Panc1 (cell line): ENCODE data around the gene DCP2. TPM values are rescaled to one million over a fixed set of nuclear protein-coding genes. Genes with fewer than 3 reads are reported as not detected.

Source experiments
- ATAC-seq: fragments of 200-7000 bp; cut with Tn5 transposase; 2 replicates; pipeline ENCODE4 v1.9.1; 2020; ENCODE audit warnings: mild to moderate bottlenecking, moderate library complexity
- BruUV-seq: library from RNA; stranded (reverse); fragments of 400-500 nt; replicated peaks from 2 replicates; lab custom pipeline; 2021; lab: Mats Ljungman, UMichigan
- CTCF ChIA-PET: fragments of 300-600 bp; sonication (Branson Sonifier 250); formaldehyde crosslinking; loops from one replicate; lab custom pipeline; 2022; ENCODE audit warnings: antibody characterized with exemption; lab: Charles Lee
- POLR2A ChIA-PET: fragments of 300-600 bp; sonication (Branson Sonifier 250); formaldehyde crosslinking; loops from one replicate; lab custom pipeline; 2022; ENCODE audit warnings: antibody characterized with exemption; lab: Charles Lee
- DNase-seq: peaks from one replicate; pipeline ENCODE4 v3.0.0-alpha.2; 2010; ENCODE audit warnings: low read depth, low spot score
- H3K27ac ChIP-seq: 2 replicates; pipeline ENCODE4 v1.5.1; 2011; ENCODE audit warnings: mild to moderate bottlenecking, low read length, inconsistent platforms
- H3K27me3 ChIP-seq: fragments of 200-500 bp; sonication (Bioruptor generic); 2 replicates; pipeline ENCODE4 v1.6.0; 2014; ENCODE audit warnings: low read length, inconsistent platforms; ENCODE audit not compliant: control insufficient read depth, insufficient read depth
- H3K36me3 ChIP-seq: fragments of 200-500 bp; sonication (Bioruptor generic); 2 replicates; pipeline ENCODE4 v1.5.1; 2014; ENCODE audit warnings: inconsistent platforms, mild to moderate bottlenecking, low read length, moderate library complexity; ENCODE audit not compliant: control insufficient read depth, insufficient read depth
- H3K4me1 ChIP-seq: 2 replicates; pipeline ENCODE4 v1.5.1; 2011; ENCODE audit warnings: inconsistent platforms, mild to moderate bottlenecking, low read length, moderate library complexity; ENCODE audit not compliant: control insufficient read depth, insufficient read depth
- H3K4me3 ChIP-seq, 2 experiments: 2 replicates each; pipeline ENCODE4 v1.5.1; 2011 to 2012; ENCODE audit warnings: low read depth in 2 of 2, low read length in 2 of 2, mild to moderate bottlenecking in 2 of 2, inconsistent platforms in 1 of 2, moderate library complexity in 1 of 2
- H3K9me3 ChIP-seq: fragments of 200-500 bp; sonication (Bioruptor generic); 2 replicates; pipeline ENCODE4 v1.5.1; 2014; ENCODE audit warnings: low read depth, mild to moderate bottlenecking, inconsistent platforms, low read length, moderate library complexity; ENCODE audit not compliant: control insufficient read depth, insufficient read depth
- CTCF ChIP-seq: fragments of 450-650 bp; IDR thresholded peaks from 2 replicates; pipeline ENCODE4 v1.5.1; 2017; ENCODE audit warnings: mild to moderate bottlenecking
- POLR2AphosphoS5 ChIP-seq: IDR thresholded peaks from 2 replicates; pipeline ENCODE4 v1.6.1; 2012; ENCODE audit warnings: mild to moderate bottlenecking, low read depth, low read length, moderate library complexity
- REST ChIP-seq, 2 experiments: IDR thresholded peaks; 2 replicates each; pipeline ENCODE4 v1.6.1; 2011 to 2012; ENCODE audit warnings: low read depth in 2 of 2, control low read depth in 1 of 2, low read length in 1 of 2, mild to moderate bottlenecking in 1 of 2, moderate library complexity in 1 of 2; ENCODE audit not compliant: insufficient read depth in 1 of 2
- SIN3A ChIP-seq: IDR thresholded peaks from 2 replicates; pipeline ENCODE4 v1.6.1; 2012; ENCODE audit warnings: low read depth, mild to moderate bottlenecking, low read length, moderate library complexity, borderline replicate concordance; ENCODE audit not compliant: insufficient read depth
- TCF7L2 ChIP-seq: IDR thresholded peaks from 2 replicates; pipeline ENCODE4 v1.6.1; 2011; ENCODE audit warnings: mild to moderate bottlenecking, low read depth, low read length, inconsistent platforms
- in situ Hi-C: cut with HindIII; loops from 2 replicates; pipeline ENCODE4 v1.10.0; 2016; ENCODE audit warnings: low sequenced_read_pairs, low pct_unique_long_range_greater_than_20kb
- intact Hi-C: fragments of 100-400 bp; cut with micrococcal nuclease; formaldehyde crosslinking; loops from one replicate; pipeline ENCODE4 v1.10.0; 2022; ENCODE audit not compliant: unreplicated experiment
- total RNA-seq: library from RNA; stranded (reverse); gene quantifications from one replicate; pipeline ENCODE4 v1.2.1, GENCODE V29; 2021; ENCODE audit not compliant: unreplicated experiment

DCP2 gene
- total RNA-seq, 1 experiment from 2014 or later: 70.4 TPM

- no peaks in the 10 kb centered on the region for H3K36me3 ChIP-seq
- ChIA-PET CTCF (no interaction called here), POLR2A (no interaction called here)
Observed at GRCh38 chr5:113039229-113039933, 62.8 kb downstream of the DCP2 start.

GRCh38 chr5:113039934-113040285 lies 63.3 kb downstream of the DCP2 start:
- Histone ChIP-seq H3K9me3 (no peaks in the 10 kb centered on the region), H3K4me3 (no peak overlapping the region), H3K36me3 (no peaks in the 10 kb centered on the region), H3K27me3 (no peaks in the 10 kb centered on the region), H3K27ac (no peak overlapping the region), H3K4me1 (no peaks in the 10 kb centered on the region)
- intact Hi-C loops: no loop called here
- ATAC-seq (no peak), DNase-seq (no peak)
- ChIA-PET CTCF (no interaction called here), POLR2A (no interaction called here)
- BruUV-seq: no TSS peak
- in situ Hi-C loops: no loop called here
- TF ChIP-seq TCF7L2: no peak
- TF ChIP-seq CTCF: no peak
- TF ChIP-seq POLR2AphosphoS5: no peak
- TF ChIP-seq SIN3A: no peak
- TF ChIP-seq REST (IDR thresholded peaks at IDR 0.05; ENCODE audit: insufficient read depth in 1 of 2, low read depth in 2 of 2, low read length in 1 of 2): no peak

More at GRCh38 chr5:113039229-113039933, 62.8 kb downstream of the DCP2 start:
- intact Hi-C loops: no loop called here
- no peak for TF ChIP-seq CTCF
- TF ChIP-seq REST (IDR thresholded peaks at IDR 0.05; ENCODE audit: insufficient read depth in 1 of 2, low read depth in 2 of 2, low read length in 1 of 2): no peak
- no peak for TF ChIP-seq TCF7L2
- TF ChIP-seq POLR2AphosphoS5: no peak
- TF ChIP-seq SIN3A: no peak
- H3K4me1 ChIP-seq: no peaks in the 10 kb centered on the region
- no peaks in the 10 kb centered on the region for H3K9me3 ChIP-seq
- H3K4me3 ChIP-seq: no peak overlapping the region
- no peak overlapping the region for H3K27ac ChIP-seq
- no peaks in the 10 kb centered on the region for H3K27me3 ChIP-seq
- no peak for DNase-seq
- ATAC-seq: no peak
- no TSS peak for BruUV-seq
- in situ Hi-C loops: no loop called here
